GM23338 (cell line): ENCODE measurements around the gene LCN12. TPM values are rescaled to one million over a fixed set of nuclear protein-coding genes. Genes with fewer than 3 reads are reported as not detected.

ENCODE experiments used
- ATAC-seq: fragments of 200-7000 bp; cut with Tn5 transposase; 3 replicates; pipeline ENCODE4 v1.9.1; 2020
- DNase-seq: peaks from one replicate; pipeline ENCODE4 v3.0.0-alpha.2; 2015; ENCODE audit warnings: low spot score
- H2AFZ ChIP-seq: fragments of 200-600 bp; sonication (generic); 2 replicates; pipeline ENCODE4 v1.8.0; 2016; ENCODE audit warnings: antibody characterized with exemption, mild to moderate bottlenecking, moderate library complexity
- H3F3A ChIP-seq: fragments of 200-600 bp; sonication (generic); replicated peaks from 2 replicates; pipeline ENCODE4 v1.8.0; 2017; ENCODE audit warnings: antibody characterized with exemption, mixed run types, low read depth
- H3K27ac ChIP-seq: fragments of 200-600 bp; sonication (generic); 2 replicates; pipeline ENCODE4 v1.6.1; 2016; ENCODE audit warnings: low read depth
- H3K27me3 ChIP-seq: fragments of 200-600 bp; sonication (generic); 2 replicates; pipeline ENCODE4 v1.8.0; 2016; ENCODE audit warnings: mild to moderate bottlenecking, mixed run types, moderate library complexity; ENCODE audit not compliant: insufficient read depth
- H3K36me3 ChIP-seq: fragments of 200-600 bp; sonication (generic); 2 replicates; pipeline ENCODE4 v1.8.0; 2016; ENCODE audit warnings: mild to moderate bottlenecking; ENCODE audit not compliant: insufficient read depth
- H3K4me1 ChIP-seq: fragments of 200-600 bp; sonication (generic); 2 replicates; pipeline ENCODE4 v1.8.0; 2016; ENCODE audit warnings: mild to moderate bottlenecking, moderate library complexity; ENCODE audit not compliant: insufficient read depth
- H3K4me2 ChIP-seq: fragments of 200-600 bp; sonication (generic); 2 replicates; pipeline ENCODE4 v1.7.1; 2017; ENCODE audit warnings: mixed run types
- H3K4me3 ChIP-seq: fragments of 200-600 bp; sonication (generic); 2 replicates; pipeline ENCODE4 v1.6.1; 2016; ENCODE audit warnings: mixed run types
- H3K79me2 ChIP-seq: fragments of 200-600 bp; sonication (generic); replicated peaks from 2 replicates; pipeline ENCODE4 v1.8.0; 2017; ENCODE audit warnings: mild to moderate bottlenecking; ENCODE audit not compliant: insufficient read depth
- H3K9me2 ChIP-seq: fragments of 200-600 bp; sonication (generic); 2 replicates; pipeline ENCODE4 v1.8.0; 2017; ENCODE audit not compliant: insufficient read depth
- H4K20me1 ChIP-seq: fragments of 200-600 bp; sonication (generic); replicated peaks from 2 replicates; pipeline ENCODE4 v1.8.0; 2017; ENCODE audit warnings: mild to moderate bottlenecking; ENCODE audit not compliant: insufficient read depth
- H3K27ac Mint-ChIP-seq: 2 replicates; pipeline ENCODE4 v1.8.0; 2020; ENCODE audit warnings: inconsistent platforms, mild to moderate bottlenecking, moderate library complexity, mixed read lengths
- H3K27me3 Mint-ChIP-seq: 3 replicates; pipeline ENCODE4 v1.8.0; 2022; ENCODE audit warnings: low read depth, mild to moderate bottlenecking, moderate library complexity, mixed read lengths, inconsistent platforms; ENCODE audit not compliant: insufficient read depth, poor library complexity
- H3K36me3 Mint-ChIP-seq: 3 replicates; pipeline ENCODE4 v1.8.0; 2021; ENCODE audit warnings: low read depth, mild to moderate bottlenecking, inconsistent platforms, moderate library complexity, mixed read lengths
- H3K4me1 Mint-ChIP-seq: 3 replicates; pipeline ENCODE4 v1.8.0; 2020; ENCODE audit warnings: mild to moderate bottlenecking, inconsistent platforms, mixed read lengths
- H3K4me3 Mint-ChIP-seq: 3 replicates; pipeline ENCODE4 v1.8.0; 2021; ENCODE audit warnings: moderate library complexity, mild to moderate bottlenecking, inconsistent platforms, mixed read lengths
- H3K9me3 Mint-ChIP-seq: 3 replicates; pipeline ENCODE4 v1.8.0; 2020; ENCODE audit warnings: moderate library complexity, mild to moderate bottlenecking, inconsistent platforms, mixed read lengths
- CREB1 ChIP-seq: fragments of 250-450 bp; sonication (Bioruptor Pico); IDR thresholded peaks from 2 replicates; pipeline ENCODE4 v1.5.0; 2020; ENCODE audit warnings: low read depth, mild to moderate bottlenecking, moderate library complexity
- EZH2 ChIP-seq: fragments of 200-600 bp; sonication (generic); IDR thresholded peaks from one replicate; pipeline ENCODE4 v1.8.0; 2017; ENCODE audit warnings: antibody characterized with exemption, mild to moderate bottlenecking, low read depth; ENCODE audit not compliant: unreplicated experiment
- EZH2phosphoT487 ChIP-seq: fragments of 200-600 bp; sonication (generic); IDR thresholded peaks from one replicate; pipeline ENCODE4 v1.8.1; 2018; ENCODE audit warnings: antibody characterized with exemption; ENCODE audit not compliant: unreplicated experiment
- JUNB ChIP-seq: IDR thresholded peaks from one replicate; pipeline ENCODE4 v1.6.1; 2016; ENCODE audit warnings: antibody characterized with exemption; ENCODE audit not compliant: unreplicated experiment
- NANOG ChIP-seq: IDR thresholded peaks from 2 replicates; pipeline ENCODE4 v1.6.1; 2016; ENCODE audit warnings: antibody characterized with exemption, borderline replicate concordance
- POLR2AphosphoS5 ChIP-seq: IDR thresholded peaks from 2 replicates; pipeline ENCODE4 v1.6.1; 2016; ENCODE audit warnings: antibody characterized with exemption, low read depth
- REST ChIP-seq: IDR thresholded peaks from one replicate; pipeline ENCODE4 v1.6.1; 2018; ENCODE audit warnings: antibody characterized with exemption; ENCODE audit not compliant: unreplicated experiment
- STAT1 ChIP-seq: IDR thresholded peaks from one replicate; pipeline ENCODE4 v1.6.1; 2016; ENCODE audit warnings: antibody characterized with exemption; ENCODE audit not compliant: unreplicated experiment
- ZNF114 ChIP-seq: fragments of 250-450 bp; sonication (Bioruptor Pico); IDR thresholded peaks from 2 replicates; pipeline ENCODE4 v1.5.0; 2020; ENCODE audit warnings: mild to moderate bottlenecking, moderate library complexity
- ZNF331 ChIP-seq: fragments of 250-450 bp; sonication (Bioruptor Pico); IDR thresholded peaks from 2 replicates; pipeline ENCODE4 v1.5.0; 2020; ENCODE audit warnings: low read depth, mild to moderate bottlenecking, moderate library complexity
- ZNF462 ChIP-seq: fragments of 250-450 bp; sonication (Bioruptor Pico); IDR thresholded peaks from 2 replicates; pipeline ENCODE4 v1.5.0; 2020; ENCODE audit warnings: mild to moderate bottlenecking, moderate library complexity
- polyA plus RNA-seq: library from polyadenylated mRNA; unstranded; fragments of >200 nt; fragmentation: Nextera tagmentation; extraction: Ambion mirVana; gene quantifications from 2 replicates; pipeline ENCODE4 v1.2.1, GENCODE V29; 2016
- total RNA-seq: library from RNA; depleted of rRNA; stranded (reverse); fragments of >200 nt; shearing (Covaris generic); gene quantifications from 2 replicates; pipeline ENCODE4 v1.2.3, GENCODE V29; 2014
- TF ChIP-seq, protein P1 (sequence below): IDR thresholded peaks from 2 replicates; pipeline ENCODE4 v1.6.1; 2016; ENCODE audit warnings: antibody characterized with exemption
- TF ChIP-seq, protein P2 (sequence below), 2 experiments: fragments of 200-600 bp in 1 of 2; sonication (generic) in 1 of 2; conservative IDR thresholded peaks; 2 replicates each; pipeline versions ENCODE4 v1.5.1 to v1.6.1; 2016 to 2017; ENCODE audit warnings: antibody characterized with exemption in 2 of 2, low read depth in 2 of 2, mild to moderate bottlenecking in 2 of 2, moderate library complexity in 1 of 2

Gene LCN12
- total and polyA plus RNA-seq, 2 experiments from 2014 or later: 0.39 to 0.69 TPM

GRCh38 chr9:136903041-136903554 lies 49.0 kb upstream of the LCN12 start:
- Histone ChIP-seq H3K79me2 (peaks cover 15% of the 10 kb centered on the region), H3K9me2 (no peaks in the 10 kb centered on the region), H3F3A (0 out of 2 replicates have a peak, but pooled peaks cover 9% of the 10 kb centered on the region), H3K36me3 (peaks cover 28% of the 10 kb centered on the region), H3K4me2 (no peak overlapping the region), H3K27me3 (no peaks in the 10 kb centered on the region), H2AFZ (no peak overlapping the region), H4K20me1 (peaks cover 17% of the 10 kb centered on the region), H3K4me3 (no peak overlapping the region), H3K4me1 (no peaks in the 10 kb centered on the region), H3K27ac (no peak overlapping the region)
- H3K27ac Mint-ChIP-seq: no peak overlapping the region
- peaks cover under 1% of the 10 kb centered on the region for H3K27me3 Mint-ChIP-seq
- no peaks in the 10 kb centered on the region for H3K9me3 Mint-ChIP-seq
- TF ChIP-seq STAT1: no peak
- TF ChIP-seq ZNF462 (CRISPR knock-in tag): no peak
- TF ChIP-seq JUNB: no peak
- no peak for TF ChIP-seq REST
- TF ChIP-seq EZH2: no peak
- TF ChIP-seq, protein P1, sequence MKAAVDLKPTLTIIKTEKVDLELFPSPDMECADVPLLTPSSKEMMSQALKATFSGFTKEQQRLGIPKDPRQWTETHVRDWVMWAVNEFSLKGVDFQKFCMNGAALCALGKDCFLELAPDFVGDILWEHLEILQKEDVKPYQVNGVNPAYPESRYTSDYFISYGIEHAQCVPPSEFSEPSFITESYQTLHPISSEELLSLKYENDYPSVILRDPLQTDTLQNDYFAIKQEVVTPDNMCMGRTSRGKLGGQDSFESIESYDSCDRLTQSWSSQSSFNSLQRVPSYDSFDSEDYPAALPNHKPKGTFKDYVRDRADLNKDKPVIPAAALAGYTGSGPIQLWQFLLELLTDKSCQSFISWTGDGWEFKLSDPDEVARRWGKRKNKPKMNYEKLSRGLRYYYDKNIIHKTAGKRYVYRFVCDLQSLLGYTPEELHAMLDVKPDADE: no peak
- TF ChIP-seq, protein P2, sequence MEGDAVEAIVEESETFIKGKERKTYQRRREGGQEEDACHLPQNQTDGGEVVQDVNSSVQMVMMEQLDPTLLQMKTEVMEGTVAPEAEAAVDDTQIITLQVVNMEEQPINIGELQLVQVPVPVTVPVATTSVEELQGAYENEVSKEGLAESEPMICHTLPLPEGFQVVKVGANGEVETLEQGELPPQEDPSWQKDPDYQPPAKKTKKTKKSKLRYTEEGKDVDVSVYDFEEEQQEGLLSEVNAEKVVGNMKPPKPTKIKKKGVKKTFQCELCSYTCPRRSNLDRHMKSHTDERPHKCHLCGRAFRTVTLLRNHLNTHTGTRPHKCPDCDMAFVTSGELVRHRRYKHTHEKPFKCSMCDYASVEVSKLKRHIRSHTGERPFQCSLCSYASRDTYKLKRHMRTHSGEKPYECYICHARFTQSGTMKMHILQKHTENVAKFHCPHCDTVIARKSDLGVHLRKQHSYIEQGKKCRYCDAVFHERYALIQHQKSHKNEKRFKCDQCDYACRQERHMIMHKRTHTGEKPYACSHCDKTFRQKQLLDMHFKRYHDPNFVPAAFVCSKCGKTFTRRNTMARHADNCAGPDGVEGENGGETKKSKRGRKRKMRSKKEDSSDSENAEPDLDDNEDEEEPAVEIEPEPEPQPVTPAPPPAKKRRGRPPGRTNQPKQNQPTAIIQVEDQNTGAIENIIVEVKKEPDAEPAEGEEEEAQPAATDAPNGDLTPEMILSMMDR (conservative IDR thresholded peaks at IDR 0.05; ENCODE audit: low read depth in 2 of 2): no peak
- no peak for TF ChIP-seq EZH2phosphoT487
- TF ChIP-seq ZNF114 (CRISPR knock-in tag): no peak
- TF ChIP-seq NANOG: no peak
- no peak for TF ChIP-seq ZNF331 (CRISPR knock-in tag)
- TF ChIP-seq POLR2AphosphoS5: no peak
- no peak for TF ChIP-seq CREB1
- peaks cover 71% of the 10 kb centered on the region for H3K36me3 Mint-ChIP-seq
- ATAC-seq (no peak), DNase-seq (no peak)
- H3K4me3 Mint-ChIP-seq: no peak overlapping the region
- no peaks in the 10 kb centered on the region for H3K4me1 Mint-ChIP-seq
